ENCODE measurements around the gene PTPN7. TPM values are rescaled to one million over a fixed set of nuclear protein-coding genes. Genes with fewer than 3 reads are reported as not detected.

The PTPN7 gene
- total RNA-seq, 1 experiment from 2014 or later: not detected

GRCh38 chr1:202204065-202204464, 43.7 kb upstream of the PTPN7 start:
- no peak overlapping the region for H3K27ac Mint-ChIP-seq (ENCODE audit: unreplicated experiment)
- CTCF ChIA-PET: no interaction called here
- H3K9me3 Mint-ChIP-seq (ENCODE audit: low read depth, unreplicated experiment): no peaks in the 10 kb centered on the region
- no peak for DNase-seq
- no peak for TF ChIP-seq CTCF (IDR thresholded peaks at IDR 0.05; ENCODE audit: unreplicated experiment)
- peaks cover 14% of the 10 kb centered on the region for H3K27me3 Mint-ChIP-seq (ENCODE audit: unreplicated experiment)
- BruUV-seq (replicated peaks): no TSS peak
- peaks cover 22% of the 10 kb centered on the region for H3K4me1 Mint-ChIP-seq (ENCODE audit: low read depth, unreplicated experiment)
- no peak overlapping the region for H3K4me3 Mint-ChIP-seq (ENCODE audit: low read depth, unreplicated experiment)
- peaks cover 4% of the 10 kb centered on the region for H3K36me3 Mint-ChIP-seq (ENCODE audit: insufficient read depth, unreplicated experiment)
- intact Hi-C loops (cut with micrococcal nuclease; ENCODE audit: unreplicated experiment): no loop called here

- intact Hi-C loops (cut with micrococcal nuclease; ENCODE audit: unreplicated experiment): no loop called here
- no peak overlapping the region for H3K4me3 Mint-ChIP-seq (ENCODE audit: low read depth, unreplicated experiment)
- H3K27me3 Mint-ChIP-seq (ENCODE audit: unreplicated experiment): peaks cover 15% of the 10 kb centered on the region
- no peaks in the 10 kb centered on the region for H3K9me3 Mint-ChIP-seq (ENCODE audit: low read depth, unreplicated experiment)
- CTCF ChIA-PET: interaction anchor here (1.1 kb wide), 1 partner anchor 13 kb away, joined by 4 read pairs; no protein-coding TSS in a partner anchor
- no peak for DNase-seq
- no peak overlapping the region for H3K27ac Mint-ChIP-seq (ENCODE audit: unreplicated experiment)
- H3K36me3 Mint-ChIP-seq (ENCODE audit: insufficient read depth, unreplicated experiment): peaks cover 4% of the 10 kb centered on the region
- BruUV-seq (replicated peaks): no TSS peak
- H3K4me1 Mint-ChIP-seq (ENCODE audit: low read depth, unreplicated experiment): peaks cover 28% of the 10 kb centered on the region
- no peak for TF ChIP-seq CTCF (IDR thresholded peaks at IDR 0.05; ENCODE audit: unreplicated experiment)
Observed at GRCh38 chr1:202203238-202204039, 43.0 kb upstream of the PTPN7 start.

- DNase-seq: no peak
- Mint-ChIP-seq H3K27ac (ENCODE audit: unreplicated experiment) (no peak overlapping the region), H3K27me3 (ENCODE audit: unreplicated experiment) (peaks cover 15% of the 10 kb centered on the region), H3K4me1 (ENCODE audit: low read depth, unreplicated experiment) (peaks cover 36% of the 10 kb centered on the region), H3K36me3 (ENCODE audit: insufficient read depth, unreplicated experiment) (peaks cover 4% of the 10 kb centered on the region), H3K9me3 (ENCODE audit: low read depth, unreplicated experiment) (no peaks in the 10 kb centered on the region), H3K4me3 (ENCODE audit: low read depth, unreplicated experiment) (no peak overlapping the region)
- BruUV-seq (replicated peaks): no TSS peak
- CTCF ChIA-PET: interaction anchor here (1.1 kb wide), 2 partner anchors 13 to 113 kb away, joined by 3 to 4 read pairs; no protein-coding TSS in a partner anchor
- TF ChIP-seq CTCF (IDR thresholded peaks at IDR 0.05; ENCODE audit: unreplicated experiment): no peak
- intact Hi-C loops (cut with micrococcal nuclease; ENCODE audit: unreplicated experiment): no loop called here
Observed at GRCh38 chr1:202202500-202203168, 42.2 kb upstream of the PTPN7 start.

GRCh38 chr1:202201971-202202370, 41.6 kb upstream of the PTPN7 start:
- no peak for TF ChIP-seq CTCF (IDR thresholded peaks at IDR 0.05; ENCODE audit: unreplicated experiment)
- Mint-ChIP-seq H3K27ac (ENCODE audit: unreplicated experiment) (no peak overlapping the region), H3K4me1 (ENCODE audit: low read depth, unreplicated experiment) (peaks cover 37% of the 10 kb centered on the region), H3K9me3 (ENCODE audit: low read depth, unreplicated experiment) (no peaks in the 10 kb centered on the region), H3K4me3 (ENCODE audit: low read depth, unreplicated experiment) (no peak overlapping the region), H3K27me3 (ENCODE audit: unreplicated experiment) (peaks cover 20% of the 10 kb centered on the region), H3K36me3 (ENCODE audit: insufficient read depth, unreplicated experiment) (peaks cover 4% of the 10 kb centered on the region)
- intact Hi-C loops (cut with micrococcal nuclease; ENCODE audit: unreplicated experiment): no loop called here
- BruUV-seq (replicated peaks): no TSS peak
- CTCF ChIA-PET: interaction anchor here (1.1 kb wide), 2 partner anchors 12 to 114 kb away, joined by 3 to 4 read pairs; no protein-coding TSS in a partner anchor
- no peak for DNase-seq
